GM12878 (cell line): ENCODE measurements around the gene ADGRL3. TPM values are rescaled to one million over a fixed set of nuclear protein-coding genes. Genes with fewer than 3 reads are reported as not detected.

Source experiments
- ATAC-seq: fragments of 200-7000 bp; cut with Tn5 transposase; 3 replicates; pipeline ENCODE4 v1.9.1; 2020; ENCODE audit warnings: mild to moderate bottlenecking, moderate library complexity
- BruUV-seq: library from RNA; stranded (reverse); fragments of 400-500 nt; replicated peaks from 2 replicates; lab custom pipeline; 2021; lab: Mats Ljungman, UMichigan
- CTCF ChIA-PET: fragments of 300-600 bp; sonication (Branson Sonifier 250); formaldehyde crosslinking; extraction: SDS; loops from one replicate; lab custom pipeline; 2021; ENCODE audit warnings: inconsistent platforms; lab: Yijun Ruan, JAX
- POLR2A ChIA-PET: fragments of 350-600 bp; formaldehyde crosslinking; extraction: SDS; loops from one replicate; lab custom pipeline; 2021; ENCODE audit warnings: inconsistent platforms; lab: Charles Lee
- RAD21 ChIA-PET: fragments of 300-600 bp; sonication (Branson Sonifier 250); formaldehyde crosslinking; loops from one replicate; lab custom pipeline; 2023; ENCODE audit warnings: antibody characterized with exemption; ENCODE audit not compliant: unreplicated experiment; lab: Charles Lee
- SMC1A ChIA-PET: fragments of 300-600 bp; sonication (Branson Sonifier 250); formaldehyde crosslinking; loops from one replicate; lab custom pipeline; 2023; ENCODE audit not compliant: unreplicated experiment, uncharacterized antibody; lab: Charles Lee
- DNase-seq: peaks from one replicate; pipeline ENCODE4 v3.0.0-alpha.2; 2011; ENCODE audit warnings: low read depth, low spot score
- FAIRE-seq: peaks from 3 replicates; lab custom pipeline; 2011; peaks lifted over from hg19 to GRCh38; lab: Jason Lieb, UNC
- H2AFZ ChIP-seq: 2 replicates; pipeline ENCODE4 v1.6.0; 2011; ENCODE audit warnings: low read depth, low read length, control low read depth; ENCODE audit not compliant: control insufficient read depth
- H3K27ac ChIP-seq: 2 replicates; pipeline ENCODE4 v1.5.1; 2011; ENCODE audit warnings: control low read depth; ENCODE audit not compliant: control insufficient read depth, insufficient read depth
- H3K27me3 ChIP-seq, 2 experiments: replicated peaks in 1 of 2; 2 replicates each; pipeline versions ENCODE4 v1.6.0 to v1.6.1; 2011; ENCODE audit warnings: low read length in 1 of 2; ENCODE audit not compliant: control insufficient read depth in 2 of 2, insufficient read depth in 2 of 2
- H3K36me3 ChIP-seq, 2 experiments: 2 replicates each; pipeline ENCODE4 v1.5.1; 2011; ENCODE audit warnings: low read length in 1 of 2; ENCODE audit not compliant: control insufficient read depth in 2 of 2, insufficient read depth in 2 of 2
- H3K4me1 ChIP-seq: 2 replicates; pipeline ENCODE4 v1.6.1; 2011; ENCODE audit warnings: mild to moderate bottlenecking, low read length, moderate library complexity, mixed read lengths; ENCODE audit not compliant: control insufficient read depth, insufficient read depth
- H3K4me2 ChIP-seq: 2 replicates; pipeline ENCODE4 v1.6.0; 2011; ENCODE audit warnings: control low read depth; ENCODE audit not compliant: control insufficient read depth, insufficient read depth
- H3K4me3 ChIP-seq: fragments of 200-600 bp; sonication (generic); 2 replicates; pipeline ENCODE4 v1.5.1; 2016
- H3K79me2 ChIP-seq: 2 replicates; pipeline ENCODE4 v1.6.0; 2011; ENCODE audit warnings: low read length; ENCODE audit not compliant: control insufficient read depth, insufficient read depth
- H3K9ac ChIP-seq: 2 replicates; pipeline ENCODE4 v1.8.0; 2011; ENCODE audit warnings: low read length, control low read depth, mixed read lengths; ENCODE audit not compliant: control insufficient read depth, insufficient read depth
- H3K9me3 ChIP-seq: replicated peaks from 3 replicates; pipeline ENCODE4 v1.5.1; 2011; ENCODE audit warnings: mild to moderate bottlenecking, low read length; ENCODE audit not compliant: control insufficient read depth, insufficient read depth
- H4K20me1 ChIP-seq: 2 replicates; pipeline ENCODE4 v1.6.0; 2011; ENCODE audit not compliant: control insufficient read depth, insufficient read depth
- BACH1 ChIP-seq: fragments of 450-650 bp; IDR thresholded peaks from 2 replicates; pipeline ENCODE4 v1.6.1; 2017; ENCODE audit warnings: mild to moderate bottlenecking, borderline replicate concordance
- ESRRA ChIP-seq: IDR thresholded peaks from 2 replicates; pipeline ENCODE4 v1.6.1; 2012; ENCODE audit warnings: mild to moderate bottlenecking, low read length, improper control_type of control experiment
- HDGF ChIP-seq: fragments of 450-650 bp; IDR thresholded peaks from 2 replicates; pipeline ENCODE4 v1.6.1; 2016; ENCODE audit warnings: antibody characterized with exemption
- KAT2A ChIP-seq: conservative IDR thresholded peaks from 2 replicates; pipeline ENCODE4 v1.6.1; 2011; ENCODE audit warnings: low read depth, low read length; ENCODE audit not compliant: control insufficient read depth
- SUZ12 ChIP-seq: fragments of 200-600 bp; sonication (generic); IDR thresholded peaks from one replicate; pipeline ENCODE4 v1.6.1; 2018; ENCODE audit warnings: antibody characterized with exemption, mild to moderate bottlenecking; ENCODE audit not compliant: unreplicated experiment
- WGBS: methylation state at CpG from one replicate; pipeline ENCODE4 v1.1.6; 2016; ENCODE audit warnings: low lambda C conversion rate; ENCODE audit not compliant: insufficient replicate concordance, insufficient coverage; ENCODE audit errors: missing lambda C conversion rate; 5-methylcytosine and 5-hydroxymethylcytosine counted together
- in situ Hi-C: fragments of 300-500 bp; cut with MboI; formaldehyde crosslinking; loops from 9 replicates; pipeline ENCODE4 v1.14.3; 2018; ENCODE audit warnings: mixed read lengths
- intact Hi-C: fragments of 100-400 bp; cut with micrococcal nuclease; formaldehyde crosslinking; loops from one replicate; pipeline ENCODE4 v1.14.2; 2022; ENCODE audit not compliant: unreplicated experiment
- polyA plus RNA-seq, 11 experiments: library from polyadenylated mRNA; depleted of rRNA in 4 of 11; unstranded in 6 of 11; stranded (reverse) in 5 of 11; fragments of >200 nt; fragmentation: Nextera tagmentation in 4 of 11; fragmentation: Illumina TruSeq in 1 of 11; extraction: Ambion mirVana in 4 of 11; extraction: Trizol in 1 of 11; gene quantifications; 1 replicate in 1 of 11; 2 replicates in 10 of 11; pipeline versions ENCODE4 v1.2.1 to v1.2.3, GENCODE V29; 2011 to 2016; ENCODE audit warnings: inconsistent platforms in 2 of 11, missing spikeins in 2 of 11, low read depth in 1 of 11
- total RNA-seq, 4 experiments: library from RNA; depleted of rRNA in 3 of 4; stranded (reverse); fragments of >200 nt in 3 of 4; fragmentation: Illumina TruSeq in 1 of 4; extraction: Trizol in 1 of 4; gene quantifications; 2 replicates each; pipeline versions ENCODE4 v1.2.1 to v1.2.3, GENCODE V29; 2013 to 2021
- TF ChIP-seq, protein P1 (sequence below): IDR thresholded peaks from 2 replicates; pipeline ENCODE4 v1.6.1; 2012; ENCODE audit warnings: improper control_type of control experiment, low read depth, low read length; ENCODE audit not compliant: insufficient replicate concordance
- TF ChIP-seq, protein P2 (sequence below): IDR thresholded peaks from 2 replicates; pipeline ENCODE4 v1.6.1; 2012; ENCODE audit warnings: low read depth, low read length, improper control_type of control experiment

The ADGRL3 gene
- total and polyA plus RNA-seq, 10 of the 15 experiments (the other 5 are each of a cell fraction or from before 2014, with no cell fraction given): 1.1 TPM; not detected in 9

DNA sequence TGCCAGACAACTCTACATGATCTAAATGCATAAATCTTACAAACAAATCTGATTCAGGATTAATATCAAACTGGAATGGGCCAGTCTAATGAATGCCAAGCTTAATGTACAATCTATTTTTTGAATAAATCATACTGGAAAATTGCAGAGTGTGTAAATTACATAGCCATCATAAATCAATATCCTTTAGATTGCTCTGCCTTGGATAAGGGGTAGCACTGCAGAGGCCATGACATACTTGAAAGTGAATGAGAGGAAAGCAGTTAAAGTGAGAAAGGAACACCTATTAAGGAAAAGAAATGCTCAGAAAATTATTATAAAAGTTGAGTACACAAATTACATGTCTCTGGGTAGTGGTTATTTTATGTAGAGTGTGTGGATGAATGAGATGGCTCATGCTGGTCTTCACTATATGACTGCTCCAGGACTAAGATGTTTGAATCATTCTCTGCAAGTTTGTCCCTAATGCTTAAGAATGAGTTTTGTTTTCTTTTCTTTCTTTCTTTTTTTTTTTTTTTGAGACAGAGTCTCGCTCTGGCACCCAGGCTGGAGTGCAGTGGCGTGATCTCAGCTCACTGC is 100.2 kb downstream of the ADGRL3 start (continued):
- TF ChIP-seq ESRRA: no peak

DNA sequence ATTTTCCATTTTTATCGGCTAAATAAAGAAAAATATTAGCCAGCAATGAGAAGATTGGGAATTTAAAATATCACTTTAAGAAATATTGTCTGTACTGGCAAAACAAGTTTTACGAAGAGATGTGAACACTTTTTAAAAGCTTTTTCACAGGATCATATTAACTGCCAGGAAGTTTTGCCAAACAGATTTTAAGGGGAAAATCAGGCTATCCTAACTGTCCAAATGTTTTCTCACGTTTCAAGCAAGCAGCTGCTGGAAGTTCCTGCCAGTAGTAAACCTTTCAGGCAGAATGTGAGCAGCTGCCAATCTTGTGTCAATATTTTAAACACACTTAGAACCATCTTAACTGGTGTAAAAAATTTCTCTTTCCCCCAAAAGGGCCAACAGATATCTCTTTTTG is 101.1 kb downstream of the ADGRL3 start:
- no peak overlapping the region for H3K4me3 ChIP-seq
- ChIA-PET RAD21 (no interaction called here), SMC1A (interaction anchor here (0.6 kb wide), 1 partner anchor 1343 kb away, joined by 3 read pairs; no protein-coding TSS in a partner anchor), CTCF (interaction anchor here (0.7 to 1.1 kb wide), 2 partner anchors 27 to 139 kb away, joined by 3 to 4 read pairs; no protein-coding TSS in a partner anchor), POLR2A (interaction anchor here (0.7 kb wide), 1 partner anchor 1064 kb away, joined by 3 read pairs; no protein-coding TSS in a partner anchor)
- no TSS peak for BruUV-seq
- DNase-seq: no peak
- no peak overlapping the region for H3K9ac ChIP-seq
- 0% methylated on average over 3 of the region's 3 CpGs for WGBS
- no peaks in the 10 kb centered on the region for H3K36me3 ChIP-seq
- H4K20me1 ChIP-seq: no peaks in the 10 kb centered on the region
- in situ Hi-C loops (no loop called here), intact Hi-C loops (no loop called here)
- H3K27me3 ChIP-seq: no peaks in the 10 kb centered on the region
- no peaks in the 10 kb centered on the region for H3K9me3 ChIP-seq
- no peak overlapping the region for H2AFZ ChIP-seq
- no peaks in the 10 kb centered on the region for H3K79me2 ChIP-seq
- no peaks in the 10 kb centered on the region for H3K4me1 ChIP-seq
- TF ChIP-seq, protein P1, sequence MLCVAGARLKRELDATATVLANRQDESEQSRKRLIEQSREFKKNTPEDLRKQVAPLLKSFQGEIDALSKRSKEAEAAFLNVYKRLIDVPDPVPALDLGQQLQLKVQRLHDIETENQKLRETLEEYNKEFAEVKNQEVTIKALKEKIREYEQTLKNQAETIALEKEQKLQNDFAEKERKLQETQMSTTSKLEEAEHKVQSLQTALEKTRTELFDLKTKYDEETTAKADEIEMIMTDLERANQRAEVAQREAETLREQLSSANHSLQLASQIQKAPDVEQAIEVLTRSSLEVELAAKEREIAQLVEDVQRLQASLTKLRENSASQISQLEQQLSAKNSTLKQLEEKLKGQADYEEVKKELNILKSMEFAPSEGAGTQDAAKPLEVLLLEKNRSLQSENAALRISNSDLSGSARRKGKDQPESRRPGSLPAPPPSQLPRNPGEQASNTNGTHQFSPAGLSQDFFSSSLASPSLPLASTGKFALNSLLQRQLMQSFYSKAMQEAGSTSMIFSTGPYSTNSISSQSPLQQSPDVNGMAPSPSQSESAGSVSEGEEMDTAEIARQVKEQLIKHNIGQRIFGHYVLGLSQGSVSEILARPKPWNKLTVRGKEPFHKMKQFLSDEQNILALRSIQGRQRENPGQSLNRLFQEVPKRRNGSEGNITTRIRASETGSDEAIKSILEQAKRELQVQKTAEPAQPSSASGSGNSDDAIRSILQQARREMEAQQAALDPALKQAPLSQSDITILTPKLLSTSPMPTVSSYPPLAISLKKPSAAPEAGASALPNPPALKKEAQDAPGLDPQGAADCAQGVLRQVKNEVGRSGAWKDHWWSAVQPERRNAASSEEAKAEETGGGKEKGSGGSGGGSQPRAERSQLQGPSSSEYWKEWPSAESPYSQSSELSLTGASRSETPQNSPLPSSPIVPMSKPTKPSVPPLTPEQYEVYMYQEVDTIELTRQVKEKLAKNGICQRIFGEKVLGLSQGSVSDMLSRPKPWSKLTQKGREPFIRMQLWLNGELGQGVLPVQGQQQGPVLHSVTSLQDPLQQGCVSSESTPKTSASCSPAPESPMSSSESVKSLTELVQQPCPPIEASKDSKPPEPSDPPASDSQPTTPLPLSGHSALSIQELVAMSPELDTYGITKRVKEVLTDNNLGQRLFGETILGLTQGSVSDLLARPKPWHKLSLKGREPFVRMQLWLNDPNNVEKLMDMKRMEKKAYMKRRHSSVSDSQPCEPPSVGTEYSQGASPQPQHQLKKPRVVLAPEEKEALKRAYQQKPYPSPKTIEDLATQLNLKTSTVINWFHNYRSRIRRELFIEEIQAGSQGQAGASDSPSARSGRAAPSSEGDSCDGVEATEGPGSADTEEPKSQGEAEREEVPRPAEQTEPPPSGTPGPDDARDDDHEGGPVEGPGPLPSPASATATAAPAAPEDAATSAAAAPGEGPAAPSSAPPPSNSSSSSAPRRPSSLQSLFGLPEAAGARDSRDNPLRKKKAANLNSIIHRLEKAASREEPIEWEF: no peak
- TF ChIP-seq HDGF (no peak), SUZ12 (no peak), KAT2A (no peak), BACH1 (no peak)
- TF ChIP-seq, protein P2, sequence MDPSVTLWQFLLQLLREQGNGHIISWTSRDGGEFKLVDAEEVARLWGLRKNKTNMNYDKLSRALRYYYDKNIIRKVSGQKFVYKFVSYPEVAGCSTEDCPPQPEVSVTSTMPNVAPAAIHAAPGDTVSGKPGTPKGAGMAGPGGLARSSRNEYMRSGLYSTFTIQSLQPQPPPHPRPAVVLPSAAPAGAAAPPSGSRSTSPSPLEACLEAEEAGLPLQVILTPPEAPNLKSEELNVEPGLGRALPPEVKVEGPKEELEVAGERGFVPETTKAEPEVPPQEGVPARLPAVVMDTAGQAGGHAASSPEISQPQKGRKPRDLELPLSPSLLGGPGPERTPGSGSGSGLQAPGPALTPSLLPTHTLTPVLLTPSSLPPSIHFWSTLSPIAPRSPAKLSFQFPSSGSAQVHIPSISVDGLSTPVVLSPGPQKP: no peak
- H3K4me2 ChIP-seq: no peak overlapping the region
- no peak for FAIRE-seq
- ATAC-seq: no peak
- H3K27ac ChIP-seq: no peak overlapping the region
